Upper lobe of left lung (tissue), 6 donors: Measurements from ENCODE around the gene LYZ. TPM values are rescaled to one million over a fixed set of nuclear protein-coding genes. Genes with fewer than 3 reads are reported as not detected.

Source experiments
- ATAC-seq, 2 donors: fragments of 200-7000 bp; cut with Tn5 transposase; one replicate each; pipeline ENCODE4 v1.9.1; 2022; ENCODE audit warnings: mild to moderate bottlenecking in 2 of 2, moderate library complexity in 2 of 2; ENCODE audit not compliant: low FRiP score in 2 of 2
- DNase-seq, 2 donors: peaks; one replicate each; pipeline ENCODE4 v3.0.0-alpha.2; 2019 to 2020
- H3K27ac ChIP-seq, 4 donors: fragments of 200-600 bp; sonication (generic); one replicate each; pipeline ENCODE4 v1.5.1; 2016 to 2019
- H3K27me3 ChIP-seq, 4 donors: fragments of 200-600 bp; sonication (generic); one replicate each; pipeline ENCODE4 v1.5.1; 2017 to 2019
- H3K36me3 ChIP-seq, 4 donors: fragments of 200-600 bp; sonication (generic); one replicate each; pipeline ENCODE4 v1.5.1; 2016 to 2019
- H3K4me1 ChIP-seq, 4 donors: fragments of 200-600 bp; sonication (generic); one replicate each; pipeline ENCODE4 v1.5.1; 2018 to 2019
- H3K4me3 ChIP-seq, 4 donors: fragments of 200-600 bp; sonication (generic); one replicate each; pipeline ENCODE4 v1.5.1; 2017 to 2019; ENCODE audit warnings: mild to moderate bottlenecking in 2 of 4, moderate library complexity in 1 of 4
- H3K9me3 ChIP-seq, 4 donors: fragments of 200-600 bp; sonication (generic); one replicate each; pipeline ENCODE4 v1.5.1; 2018 to 2019
- EP300 ChIP-seq, 4 donors: sonication (generic); formaldehyde crosslinking; IDR thresholded peaks; one replicate each; pipeline ENCODE4 v1.5.1; 2017; ENCODE audit warnings: antibody characterized with exemption in 4 of 4, control low read depth in 2 of 4
- POLR2A ChIP-seq, 4 donors: fragments of 450-650 bp; IDR thresholded peaks; one replicate each; pipeline ENCODE4 v1.5.1; 2016 to 2017; ENCODE audit warnings: antibody characterized with exemption in 4 of 4, mild to moderate bottlenecking in 2 of 4
- POLR2AphosphoS5 ChIP-seq, 2 donors: sonication (generic); formaldehyde crosslinking; IDR thresholded peaks; one replicate each; pipeline ENCODE4 v1.5.1; 2017; ENCODE audit warnings: antibody characterized with exemption in 2 of 2
- WGBS, 2 donors: methylation state at CpG; one replicate each; pipeline ENCODE4 v1.1.5; 2017 to 2018; 5-methylcytosine and 5-hydroxymethylcytosine counted together
- total RNA-seq, 6 donors: library from RNA; depleted of rRNA in 4 of 6; stranded (reverse); fragments of >200 nt in 4 of 6; gene quantifications; one replicate each; pipeline versions ENCODE4 v1.1.0 to v1.2.1, GENCODE V29; 2016 to 2021
- TF ChIP-seq, protein P1 (sequence below), 6 experiments: fragments of 450-650 bp in 4 of 6; fragments of 200-600 bp in 2 of 6; sonication (generic) in 2 of 6; IDR thresholded peaks; one replicate each; pipeline ENCODE4 v1.5.1; 2016 to 2019; ENCODE audit warnings: antibody characterized with exemption in 6 of 6
- donor health status: DM: no; HTN: no; CAD: no; lungs with moderate emphysema.
- donor health status: DM: no; HTN: yes; CAD: no; lungs with severe emphysema.

LYZ gene
- total RNA-seq, 6 donors from 2014 or later = 52.9 to 1,947 (median 459) TPM

DNA sequence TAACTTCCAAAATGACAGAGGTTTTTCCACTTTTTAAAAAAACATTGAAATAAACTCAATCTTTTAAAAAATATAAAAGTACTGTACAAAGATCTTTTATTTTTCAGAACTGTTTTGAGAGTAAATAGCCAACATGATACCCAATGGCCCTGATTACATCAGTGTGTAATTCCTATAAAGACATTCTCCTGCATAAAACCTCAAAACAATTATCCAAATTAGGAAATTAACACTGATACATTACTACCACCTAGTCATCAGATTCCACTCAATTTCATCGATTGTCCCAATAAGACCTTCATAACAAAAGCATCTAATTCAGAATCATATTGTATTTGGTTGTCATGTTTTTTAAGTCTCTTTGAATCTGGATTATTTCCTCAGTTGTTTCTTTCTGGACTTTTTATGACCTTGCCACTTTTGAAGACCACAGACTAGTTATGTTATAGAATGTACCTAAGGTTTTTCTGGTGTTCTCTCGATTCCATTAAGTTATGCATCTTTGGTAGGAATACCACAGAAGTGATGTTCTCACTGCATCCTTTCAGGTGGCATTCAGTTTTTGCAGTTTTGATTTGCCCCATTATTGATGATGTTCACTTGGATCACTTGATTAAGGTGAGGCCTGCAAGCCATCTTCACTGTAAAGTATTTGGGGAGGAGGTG is 7.3 kb downstream of the LYZ start:
- DNase-seq (no peak), ATAC-seq (no peak)
- WGBS, 2 donors = 66 to 91% methylated on average over 2 of the region's 2 CpGs
- Histone ChIP-seq H3K9me3 (no peaks in the 10 kb centered on the region), H3K4me1 (peaks cover 7 to 20% (median 10%) of the 10 kb centered on the region in 4 donors), H3K36me3 (no peaks in the 10 kb centered on the region), H3K27me3 (no peaks in the 10 kb centered on the region), H3K27ac (no peak overlapping the region), H3K4me3 (no peak overlapping the region)
- TF ChIP-seq, protein P1, sequence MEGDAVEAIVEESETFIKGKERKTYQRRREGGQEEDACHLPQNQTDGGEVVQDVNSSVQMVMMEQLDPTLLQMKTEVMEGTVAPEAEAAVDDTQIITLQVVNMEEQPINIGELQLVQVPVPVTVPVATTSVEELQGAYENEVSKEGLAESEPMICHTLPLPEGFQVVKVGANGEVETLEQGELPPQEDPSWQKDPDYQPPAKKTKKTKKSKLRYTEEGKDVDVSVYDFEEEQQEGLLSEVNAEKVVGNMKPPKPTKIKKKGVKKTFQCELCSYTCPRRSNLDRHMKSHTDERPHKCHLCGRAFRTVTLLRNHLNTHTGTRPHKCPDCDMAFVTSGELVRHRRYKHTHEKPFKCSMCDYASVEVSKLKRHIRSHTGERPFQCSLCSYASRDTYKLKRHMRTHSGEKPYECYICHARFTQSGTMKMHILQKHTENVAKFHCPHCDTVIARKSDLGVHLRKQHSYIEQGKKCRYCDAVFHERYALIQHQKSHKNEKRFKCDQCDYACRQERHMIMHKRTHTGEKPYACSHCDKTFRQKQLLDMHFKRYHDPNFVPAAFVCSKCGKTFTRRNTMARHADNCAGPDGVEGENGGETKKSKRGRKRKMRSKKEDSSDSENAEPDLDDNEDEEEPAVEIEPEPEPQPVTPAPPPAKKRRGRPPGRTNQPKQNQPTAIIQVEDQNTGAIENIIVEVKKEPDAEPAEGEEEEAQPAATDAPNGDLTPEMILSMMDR (IDR thresholded peaks at IDR 0.05) = no peak
- TF ChIP-seq POLR2A (IDR thresholded peaks at IDR 0.05) = no peak
- no peak for TF ChIP-seq EP300 (IDR thresholded peaks at IDR 0.05)
- TF ChIP-seq POLR2AphosphoS5 (IDR thresholded peaks at IDR 0.05) = no peak

DNA sequence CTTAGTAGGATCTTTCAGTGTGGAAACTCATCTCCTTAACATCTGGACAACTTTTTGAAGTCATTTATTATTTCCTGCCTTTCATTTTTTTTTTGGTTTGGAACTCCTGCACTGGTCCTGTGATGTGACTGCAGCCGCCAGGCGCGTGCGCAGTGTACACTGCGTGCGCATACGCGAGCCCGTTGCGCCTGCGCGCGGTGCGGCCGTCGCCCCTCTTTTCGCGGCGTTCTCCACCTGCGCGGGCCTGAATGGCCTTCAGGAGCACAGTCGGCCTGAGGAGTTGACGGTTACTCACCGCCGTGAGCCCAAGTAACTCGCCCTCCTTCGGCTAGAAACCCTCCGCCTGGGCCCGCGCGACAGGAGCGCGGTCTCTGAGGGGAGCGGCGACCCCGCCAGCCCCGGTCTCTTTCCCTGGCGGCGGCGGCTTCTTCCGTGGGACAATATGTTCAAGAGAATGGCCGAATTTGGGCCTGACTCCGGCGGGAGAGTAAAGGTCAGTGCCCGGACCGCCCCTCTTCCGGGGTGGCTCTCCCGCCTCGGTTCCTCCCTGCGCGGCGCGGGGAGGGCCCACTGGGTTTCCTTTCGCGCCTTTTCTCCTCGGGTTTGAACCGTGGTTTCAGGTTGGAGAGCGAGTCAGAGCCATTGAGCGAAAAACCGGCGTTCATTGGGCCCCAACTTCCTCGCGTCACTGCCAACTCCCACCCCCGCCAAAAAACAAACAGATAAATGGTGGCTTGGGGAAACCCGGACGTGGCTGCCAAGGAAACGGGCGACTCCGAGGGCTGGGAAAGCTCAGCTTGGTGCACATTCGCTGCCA is 11.6 kb downstream of the LYZ start, which contains the start of gene YEATS4:
TSS of gene YEATS4 (plus strand) at position 213 of the 817 bp plus-strand sequence. CDS start at position 443, 230 bp downstream.
- DNase-seq (peak; percentile 87 to 98), ATAC-seq (peak; percentile 97 to 98)
- Histone ChIP-seq H3K36me3 (peaks cover 0 to 9% (median 0%) of the 10 kb centered on the region in 4 donors), H3K27me3 (no peaks in the 10 kb centered on the region), H3K27ac (peak within 1 kb of the TSS; percentile 93 to 97 (median 95)), H3K4me3 (peak within 1 kb of the TSS; percentile 63 to 98 (median 90)), H3K4me1 (peaks cover 10 to 30% (median 15%) of the 10 kb centered on the region in 4 donors), H3K9me3 (no peaks in the 10 kb centered on the region)
- WGBS, 2 donors = 0% methylated on average over 28 to 66 of the region's 70 CpGs
- TF ChIP-seq, protein P1 (IDR thresholded peaks at IDR 0.05) = peak in 3 of 6 experiments; percentile 9 to 28 (median 26)
- TF ChIP-seq POLR2AphosphoS5 (IDR thresholded peaks at IDR 0.05) = peak; percentile 2 to 80
- no peak for TF ChIP-seq EP300 (IDR thresholded peaks at IDR 0.05)
- TF ChIP-seq POLR2A (IDR thresholded peaks at IDR 0.05) = peak in 3 of 4 donors; percentile 35 to 80 (median 76)

DNA sequence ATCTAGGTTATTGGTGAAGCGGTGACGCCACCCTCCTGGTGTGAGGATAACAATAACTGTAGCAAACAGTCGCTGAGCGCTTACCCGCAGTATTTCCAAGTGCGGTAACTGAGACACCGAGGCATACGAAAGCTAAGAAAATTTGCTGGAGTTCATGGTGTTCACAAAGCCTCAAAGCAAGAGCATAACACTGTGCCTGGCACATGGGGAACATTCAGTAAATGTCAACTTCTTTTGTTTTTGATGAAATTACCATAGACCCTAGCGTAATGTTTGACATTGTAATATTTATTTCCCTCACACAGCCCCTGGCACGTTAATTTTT is 12.1 kb downstream of the LYZ start:
- peak overlapping the region; percentile 93 to 97 (median 95) for H3K27ac ChIP-seq
- ATAC-seq = no peak

DNA sequence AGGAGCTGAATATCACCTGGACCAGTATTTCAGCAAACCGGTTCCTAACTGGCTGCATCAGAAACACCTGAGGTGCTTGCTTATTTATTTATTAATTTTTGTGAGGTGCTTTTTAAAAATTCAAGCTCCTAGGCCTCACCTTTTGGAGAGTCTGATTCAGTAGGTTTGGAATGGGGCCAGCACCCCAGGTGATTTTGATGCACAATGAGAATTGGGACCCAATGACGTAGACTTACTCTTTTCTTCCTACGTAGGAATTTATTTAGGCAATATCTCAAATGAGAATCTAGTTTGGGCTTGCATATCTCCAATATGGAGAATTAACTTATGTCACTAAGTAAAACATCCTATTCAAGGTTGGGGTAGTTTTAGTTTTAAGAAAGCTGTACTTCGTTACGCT is 18.6 kb downstream of the LYZ start:
- WGBS, 2 donors = 92 to 95% methylated on average over 5 of the region's 5 CpGs
- TF ChIP-seq EP300 (IDR thresholded peaks at IDR 0.05) = no peak
- no peak for TF ChIP-seq POLR2A (IDR thresholded peaks at IDR 0.05)
- TF ChIP-seq POLR2AphosphoS5 (IDR thresholded peaks at IDR 0.05) = no peak
- TF ChIP-seq, protein P1 (IDR thresholded peaks at IDR 0.05) = no peak
- Histone ChIP-seq H3K9me3 (no peaks in the 10 kb centered on the region), H3K4me3 (no peak overlapping the region), H3K36me3 (peaks cover 15 to 44% (median 19%) of the 10 kb centered on the region in 4 donors), H3K4me1 (no peaks in the 10 kb centered on the region), H3K27ac (no peak overlapping the region), H3K27me3 (no peaks in the 10 kb centered on the region)
- DNase-seq (no peak), ATAC-seq (no peak)

More for the DNA sequence above, 12.1 kb downstream of the LYZ start:
- H3K36me3 ChIP-seq = peaks cover 0 to 10% (median 0%) of the 10 kb centered on the region in 4 donors
- H3K27me3 ChIP-seq = no peaks in the 10 kb centered on the region
- no peak for DNase-seq
- H3K4me1 ChIP-seq = peaks cover 10 to 30% (median 15%) of the 10 kb centered on the region in 4 donors
- H3K4me3 ChIP-seq = peak overlapping the region; percentile 63 to 98 (median 90)
- WGBS, 2 donors = 6 to 8% methylated on average over 10 of the region's 10 CpGs
- no peak for TF ChIP-seq EP300 (IDR thresholded peaks at IDR 0.05)
- TF ChIP-seq POLR2AphosphoS5 (IDR thresholded peaks at IDR 0.05) = no peak
- TF ChIP-seq, protein P1 (IDR thresholded peaks at IDR 0.05) = no peak
- no peak for TF ChIP-seq POLR2A (IDR thresholded peaks at IDR 0.05)
- no peaks in the 10 kb centered on the region for H3K9me3 ChIP-seq
